Memory B cell (primary cell): ENCODE measurements around the gene NFE2.

Experiments
- ATAC-seq: fragments of 150-1000 bp; cut with Tn5 transposase; 2 replicates; pipeline ENCODE4 v1.10.0; 2021; ENCODE audit warnings: low read depth, mild to moderate bottlenecking, moderate library complexity
- DNase-seq, 2 donors: peaks; one replicate each; pipeline ENCODE4 v3.0.0; 2022; ENCODE audit warnings: low spot score in 2 of 2
- H3K27ac Mint-ChIP-seq: one replicate; pipeline ENCODE4 v1.8.0; 2022; ENCODE audit warnings: mild to moderate bottlenecking, moderate library complexity, mixed read lengths
- H3K27me3 Mint-ChIP-seq: one replicate; pipeline ENCODE4 v1.8.0; 2022; ENCODE audit warnings: mixed read lengths
- H3K36me3 Mint-ChIP-seq: one replicate; pipeline ENCODE4 v1.8.0; 2022; ENCODE audit warnings: mild to moderate bottlenecking, mixed read lengths
- H3K4me1 Mint-ChIP-seq: one replicate; pipeline ENCODE4 v1.8.0; 2022; ENCODE audit warnings: mixed read lengths
- H3K4me3 Mint-ChIP-seq: one replicate; pipeline ENCODE4 v1.8.0; 2022; ENCODE audit warnings: mild to moderate bottlenecking, moderate library complexity, mixed read lengths
- H3K9me3 Mint-ChIP-seq: one replicate; pipeline ENCODE4 v1.8.0; 2022; ENCODE audit warnings: mixed read lengths

Gene NFE2

GRCh38 chr12:54259194-54260011, 41.4 kb downstream of the NFE2 start:
- peak; percentile 40 to 43 for DNase-seq
- Mint-ChIP-seq H3K36me3 (peaks cover 7% of the 10 kb centered on the region), H3K4me3 (peak overlapping the region; percentile 73)

GRCh38 chr12:54258201-54258681, 42.6 kb downstream of the NFE2 start:
- Mint-ChIP-seq H3K4me3 (no peak overlapping the region), H3K9me3 (no peaks in the 10 kb centered on the region), H3K27ac (no peak overlapping the region), H3K27me3 (no peaks in the 10 kb centered on the region), H3K4me1 (peaks cover 6% of the 10 kb centered on the region), H3K36me3 (peaks cover 7% of the 10 kb centered on the region)
- ATAC-seq (no peak), DNase-seq (no peak)

More at GRCh38 chr12:54259194-54260011, 41.4 kb downstream of the NFE2 start:
- peak; percentile 96 for ATAC-seq
- Mint-ChIP-seq H3K9me3 (no peaks in the 10 kb centered on the region), H3K27me3 (no peaks in the 10 kb centered on the region), H3K27ac (peak overlapping the region; percentile 84), H3K4me1 (peaks cover 6% of the 10 kb centered on the region)

GRCh38 chr12:54257332-54257731, 43.5 kb downstream of the NFE2 start:
- ATAC-seq = no peak
- no peak overlapping the region for H3K27ac Mint-ChIP-seq
- H3K4me1 Mint-ChIP-seq = peaks cover 6% of the 10 kb centered on the region
- no peaks in the 10 kb centered on the region for H3K27me3 Mint-ChIP-seq
- H3K36me3 Mint-ChIP-seq = peaks cover 9% of the 10 kb centered on the region
- no peak overlapping the region for H3K4me3 Mint-ChIP-seq
- H3K9me3 Mint-ChIP-seq = no peaks in the 10 kb centered on the region
- DNase-seq = no peak

GRCh38 chr12:54253240-54253639, 47.6 kb downstream of the NFE2 start:
- Mint-ChIP-seq H3K4me1 (no peaks in the 10 kb centered on the region), H3K9me3 (no peaks in the 10 kb centered on the region), H3K27ac (no peak overlapping the region), H3K36me3 (peaks cover 19% of the 10 kb centered on the region), H3K27me3 (no peaks in the 10 kb centered on the region), H3K4me3 (no peak overlapping the region)
- no peak for DNase-seq
- ATAC-seq = no peak

- H3K27ac Mint-ChIP-seq = no peak overlapping the region
Measured at GRCh38 chr12:54251667-54252284, 49.0 kb downstream of the NFE2 start.

GRCh38 chr12:54249489-54249888, 51.3 kb downstream of the NFE2 start:
- H3K27me3 Mint-ChIP-seq = no peaks in the 10 kb centered on the region
- peaks cover 15% of the 10 kb centered on the region for H3K36me3 Mint-ChIP-seq
- H3K4me3 Mint-ChIP-seq = no peak overlapping the region
- ATAC-seq = no peak
- DNase-seq = no peak
- H3K9me3 Mint-ChIP-seq = no peaks in the 10 kb centered on the region
- H3K4me1 Mint-ChIP-seq = no peaks in the 10 kb centered on the region
- no peak overlapping the region for H3K27ac Mint-ChIP-seq

More at GRCh38 chr12:54251667-54252284, 49.0 kb downstream of the NFE2 start:
- DNase-seq = peak in 1 of 2 donors; percentile 41
- H3K4me3 Mint-ChIP-seq = no peak overlapping the region
- peaks cover 22% of the 10 kb centered on the region for H3K36me3 Mint-ChIP-seq
- H3K4me1 Mint-ChIP-seq = no peaks in the 10 kb centered on the region
- peak; percentile 72 for ATAC-seq
- H3K27me3 Mint-ChIP-seq = no peaks in the 10 kb centered on the region
- H3K9me3 Mint-ChIP-seq = no peaks in the 10 kb centered on the region

- DNase-seq = no peak
- ATAC-seq = no peak
- Mint-ChIP-seq H3K4me1 (peaks cover 4% of the 10 kb centered on the region), H3K4me3 (no peak overlapping the region), H3K27me3 (no peaks in the 10 kb centered on the region), H3K36me3 (peaks cover 17% of the 10 kb centered on the region), H3K9me3 (no peaks in the 10 kb centered on the region), H3K27ac (no peak overlapping the region)
Measured at GRCh38 chr12:54246011-54246641, 54.7 kb downstream of the NFE2 start.
